Measurements from ENCODE around the gene SMARCD1. TPM values are rescaled to one million over a fixed set of nuclear protein-coding genes. Genes with fewer than 3 reads are reported as not detected.
A peak's percentile ranks its signal among the peaks of the same experiment; 100 is the strongest.

SMARCD1 gene
- total and polyA plus RNA-seq, 2 experiments from 2014 or later, result 27.9 to 33.4 TPM

GRCh38 chr12:50129290-50129689 lies 44.1 kb downstream of the SMARCD1 start:
- H3K79me2 ChIP-seq, result no peaks in the 10 kb centered on the region
- H2AFZ ChIP-seq, result no peak overlapping the region
- no peaks in the 10 kb centered on the region for H3K9me3 ChIP-seq (ENCODE audit: low read depth)
- H3K4me3 ChIP-seq, result no peak overlapping the region
- DNase-seq (ENCODE audit: low spot score), result no peak
- no peak overlapping the region for H3K4me2 ChIP-seq
- H4K20me1 ChIP-seq (ENCODE audit: insufficient read depth, poor library complexity, severe bottlenecking), result no peaks in the 10 kb centered on the region
- no peaks in the 10 kb centered on the region for H3K9me2 ChIP-seq (replicated peaks; ENCODE audit: insufficient read depth)
- TF ChIP-seq CTCF (IDR thresholded peaks at IDR 0.05; ENCODE audit: poor library complexity), result no peak
- TF ChIP-seq EZH2 (IDR thresholded peaks at IDR 0.05; ENCODE audit: borderline replicate concordance), result no peak
- TF ChIP-seq EZH2phosphoT487 (IDR thresholded peaks at IDR 0.05; ENCODE audit: low read depth, severe bottlenecking, unreplicated experiment), result no peak
- WGBS (ENCODE audit: low lambda C conversion rate, missing lambda C conversion rate), result 95% methylated on average over 4 of the region's 4 CpGs
- H3K27ac ChIP-seq, result no peak overlapping the region
- no peaks in the 10 kb centered on the region for H3K36me3 ChIP-seq (replicated peaks; ENCODE audit: insufficient read depth, low read depth)
- no peaks in the 10 kb centered on the region for H3K27me3 ChIP-seq
- H3K4me1 ChIP-seq (ENCODE audit: insufficient read depth), result no peaks in the 10 kb centered on the region

- no peak overlapping the region for H3K4me2 ChIP-seq
- TF ChIP-seq CTCF (IDR thresholded peaks at IDR 0.05; ENCODE audit: poor library complexity) (peak; percentile 69), EZH2phosphoT487 (IDR thresholded peaks at IDR 0.05; ENCODE audit: low read depth, severe bottlenecking, unreplicated experiment) (no peak)
These were observed 47.5 kb downstream of the SMARCD1 start for GRCh38 chr12:50132505-50133135.

GRCh38 chr12:50142993-50143392 lies 57.9 kb downstream of the SMARCD1 start:
- Histone ChIP-seq H3K4me3 (no peak overlapping the region), H3K27me3 (no peaks in the 10 kb centered on the region), H3K4me1 (ENCODE audit: insufficient read depth) (no peaks in the 10 kb centered on the region), H4K20me1 (ENCODE audit: insufficient read depth, poor library complexity, severe bottlenecking) (peaks cover 3% of the 10 kb centered on the region), H3K9me2 (replicated peaks; ENCODE audit: insufficient read depth) (no peaks in the 10 kb centered on the region), H3K79me2 (peaks cover 43% of the 10 kb centered on the region), H2AFZ (no peak overlapping the region), H3K27ac (peak overlapping the region; percentile 17), H3K9me3 (ENCODE audit: low read depth) (no peaks in the 10 kb centered on the region), H3K4me2 (peak overlapping the region; percentile 66), H3K36me3 (replicated peaks; ENCODE audit: insufficient read depth, low read depth) (no peaks in the 10 kb centered on the region)
- peak; percentile 18 for DNase-seq (ENCODE audit: low spot score)
- WGBS (ENCODE audit: low lambda C conversion rate, missing lambda C conversion rate), result 55% methylated on average over 8 of the region's 8 CpGs
- TF ChIP-seq EZH2 (IDR thresholded peaks at IDR 0.05; ENCODE audit: borderline replicate concordance) (no peak), EZH2phosphoT487 (IDR thresholded peaks at IDR 0.05; ENCODE audit: low read depth, severe bottlenecking, unreplicated experiment) (no peak)

More at GRCh38 chr12:50132505-50133135, 47.5 kb downstream of the SMARCD1 start:
- H3K27ac ChIP-seq, result no peak overlapping the region
- H2AFZ ChIP-seq, result no peak overlapping the region
- H3K27me3 ChIP-seq, result no peaks in the 10 kb centered on the region
- no peaks in the 10 kb centered on the region for H3K36me3 ChIP-seq (replicated peaks; ENCODE audit: insufficient read depth, low read depth)
- no peaks in the 10 kb centered on the region for H4K20me1 ChIP-seq (ENCODE audit: insufficient read depth, poor library complexity, severe bottlenecking)
- no peaks in the 10 kb centered on the region for H3K4me1 ChIP-seq (ENCODE audit: insufficient read depth)
- no peak overlapping the region for H3K4me3 ChIP-seq
- no peaks in the 10 kb centered on the region for H3K9me2 ChIP-seq (replicated peaks; ENCODE audit: insufficient read depth)
- WGBS (ENCODE audit: low lambda C conversion rate, missing lambda C conversion rate), result 87% methylated on average over 2 of the region's 2 CpGs
- H3K79me2 ChIP-seq, result no peaks in the 10 kb centered on the region
- H3K9me3 ChIP-seq (ENCODE audit: low read depth), result no peaks in the 10 kb centered on the region
- DNase-seq (ENCODE audit: low spot score), result peak; percentile 59

- DNase-seq (ENCODE audit: low spot score), result no peak
- H3K4me2 ChIP-seq, result no peak overlapping the region
- H3K27me3 ChIP-seq, result no peaks in the 10 kb centered on the region
- H3K4me1 ChIP-seq (ENCODE audit: insufficient read depth), result no peaks in the 10 kb centered on the region
- 82% methylated on average over 2 of the region's 2 CpGs for WGBS (ENCODE audit: low lambda C conversion rate, missing lambda C conversion rate)
- H2AFZ ChIP-seq, result no peak overlapping the region
- H4K20me1 ChIP-seq (ENCODE audit: insufficient read depth, poor library complexity, severe bottlenecking), result peaks cover 6% of the 10 kb centered on the region
- no peaks in the 10 kb centered on the region for H3K9me3 ChIP-seq (ENCODE audit: low read depth)
- no peak overlapping the region for H3K4me3 ChIP-seq
- TF ChIP-seq EZH2phosphoT487 (IDR thresholded peaks at IDR 0.05; ENCODE audit: low read depth, severe bottlenecking, unreplicated experiment) (no peak), EZH2 (IDR thresholded peaks at IDR 0.05; ENCODE audit: borderline replicate concordance) (no peak), CTCF (IDR thresholded peaks at IDR 0.05; ENCODE audit: poor library complexity) (no peak)
- no peak overlapping the region for H3K27ac ChIP-seq
- no peaks in the 10 kb centered on the region for H3K36me3 ChIP-seq (replicated peaks; ENCODE audit: insufficient read depth, low read depth)
- H3K9me2 ChIP-seq (replicated peaks; ENCODE audit: insufficient read depth), result no peaks in the 10 kb centered on the region
- H3K79me2 ChIP-seq, result peaks cover 62% of the 10 kb centered on the region
These were observed 60.3 kb downstream of the SMARCD1 start for GRCh38 chr12:50145439-50145838.
